Measurements from ENCODE around the gene LRP1B.

DNA sequence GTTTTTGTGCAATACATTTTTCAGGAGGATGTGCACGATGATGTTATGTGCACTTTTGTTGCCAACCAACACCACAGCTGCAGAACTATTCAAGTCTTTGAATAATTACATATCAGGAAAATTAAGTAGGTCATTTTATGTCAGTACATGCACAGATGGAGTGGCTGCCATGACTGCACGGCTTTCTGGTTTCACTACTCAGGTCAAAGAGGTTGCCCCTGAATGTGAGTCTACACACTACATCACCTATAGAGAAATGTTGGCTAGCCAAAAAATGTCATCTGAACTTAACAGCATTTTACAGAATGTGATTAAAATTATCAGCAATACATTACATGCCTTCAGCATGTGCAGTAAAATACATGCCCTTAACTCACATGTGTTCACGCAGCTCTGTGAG is 1713.3 kb downstream of the LRP1B start:
- TF ChIP-seq, protein P1, sequence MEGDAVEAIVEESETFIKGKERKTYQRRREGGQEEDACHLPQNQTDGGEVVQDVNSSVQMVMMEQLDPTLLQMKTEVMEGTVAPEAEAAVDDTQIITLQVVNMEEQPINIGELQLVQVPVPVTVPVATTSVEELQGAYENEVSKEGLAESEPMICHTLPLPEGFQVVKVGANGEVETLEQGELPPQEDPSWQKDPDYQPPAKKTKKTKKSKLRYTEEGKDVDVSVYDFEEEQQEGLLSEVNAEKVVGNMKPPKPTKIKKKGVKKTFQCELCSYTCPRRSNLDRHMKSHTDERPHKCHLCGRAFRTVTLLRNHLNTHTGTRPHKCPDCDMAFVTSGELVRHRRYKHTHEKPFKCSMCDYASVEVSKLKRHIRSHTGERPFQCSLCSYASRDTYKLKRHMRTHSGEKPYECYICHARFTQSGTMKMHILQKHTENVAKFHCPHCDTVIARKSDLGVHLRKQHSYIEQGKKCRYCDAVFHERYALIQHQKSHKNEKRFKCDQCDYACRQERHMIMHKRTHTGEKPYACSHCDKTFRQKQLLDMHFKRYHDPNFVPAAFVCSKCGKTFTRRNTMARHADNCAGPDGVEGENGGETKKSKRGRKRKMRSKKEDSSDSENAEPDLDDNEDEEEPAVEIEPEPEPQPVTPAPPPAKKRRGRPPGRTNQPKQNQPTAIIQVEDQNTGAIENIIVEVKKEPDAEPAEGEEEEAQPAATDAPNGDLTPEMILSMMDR (IDR thresholded peaks at IDR 0.05): no peak
- no peak for TF ChIP-seq POLR2AphosphoS5 (IDR thresholded peaks at IDR 0.05)
- no peak for TF ChIP-seq POLR2A (IDR thresholded peaks at IDR 0.05)

Data from breast epithelium (tissue), 3 donors.